ENCODE results near the gene UCHL3. TPM values are rescaled to one million over a fixed set of nuclear protein-coding genes. Genes with fewer than 3 reads are reported as not detected.

Gene UCHL3
- total RNA-seq, 1 experiment from 2014 or later, result 54.7 TPM

GRCh38 chr13:75620020-75620419, 70.4 kb downstream of the UCHL3 start:
- H3K4me3 ChIP-seq (ENCODE audit: low read depth, low read length, poor library complexity, severe bottlenecking), result no peak overlapping the region
- ChIA-PET CTCF (interaction anchor here (0.6 kb wide), 1 partner anchor 836 kb away, joined by 5 read pairs; no protein-coding TSS in a partner anchor), POLR2A (ENCODE audit: low non-redundant PET) (no interaction called here)
- TF ChIP-seq EZH2 (IDR thresholded peaks at IDR 0.05; ENCODE audit: borderline replicate concordance, low read depth, low read length, poor library complexity, severe bottlenecking) (no peak), CTCF (conservative IDR thresholded peaks at IDR 0.05; ENCODE audit: low read depth, low read length) (no peak)
- intact Hi-C loops (cut with micrococcal nuclease; ENCODE audit: unreplicated experiment), result no loop called here
- no peak overlapping the region for H3K27ac ChIP-seq (ENCODE audit: low read depth, low read length, poor library complexity, severe bottlenecking)
- peaks cover 6% of the 10 kb centered on the region for H3K4me1 ChIP-seq (ENCODE audit: insufficient read depth, low read length, poor library complexity, severe bottlenecking)
- H3K36me3 ChIP-seq (ENCODE audit: insufficient read depth, low read length, poor library complexity, severe bottlenecking), result no peaks in the 10 kb centered on the region
- no peak for DNase-seq (ENCODE audit: low spot score)
- no TSS peak for BruUV-seq (replicated peaks)
- no peaks in the 10 kb centered on the region for H3K9me3 ChIP-seq (ENCODE audit: low read depth, low read length, poor library complexity, severe bottlenecking)
- no peaks in the 10 kb centered on the region for H3K27me3 ChIP-seq (replicated peaks; ENCODE audit: insufficient read depth, low read depth, low read length, poor library complexity)

GRCh38 chr13:75621147-75621546, 71.6 kb downstream of the UCHL3 start:
- H3K4me3 ChIP-seq (ENCODE audit: low read depth, low read length, poor library complexity, severe bottlenecking), result no peak overlapping the region
- DNase-seq (ENCODE audit: low spot score), result peak; percentile 43
- H3K27ac ChIP-seq (ENCODE audit: low read depth, low read length, poor library complexity, severe bottlenecking), result peak overlapping the region; percentile 0
- H3K4me1 ChIP-seq (ENCODE audit: insufficient read depth, low read length, poor library complexity, severe bottlenecking), result peaks cover 6% of the 10 kb centered on the region
- intact Hi-C loops (cut with micrococcal nuclease; ENCODE audit: unreplicated experiment), result no loop called here
- no TSS peak for BruUV-seq (replicated peaks)
- ChIA-PET POLR2A (ENCODE audit: low non-redundant PET) (no interaction called here), CTCF (no interaction called here)
- TF ChIP-seq EZH2 (IDR thresholded peaks at IDR 0.05; ENCODE audit: borderline replicate concordance, low read depth, low read length, poor library complexity, severe bottlenecking) (no peak), CTCF (conservative IDR thresholded peaks at IDR 0.05; ENCODE audit: low read depth, low read length) (no peak)
- H3K27me3 ChIP-seq (replicated peaks; ENCODE audit: insufficient read depth, low read depth, low read length, poor library complexity), result no peaks in the 10 kb centered on the region
- H3K9me3 ChIP-seq (ENCODE audit: low read depth, low read length, poor library complexity, severe bottlenecking), result no peaks in the 10 kb centered on the region
- no peaks in the 10 kb centered on the region for H3K36me3 ChIP-seq (ENCODE audit: insufficient read depth, low read length, poor library complexity, severe bottlenecking)

- intact Hi-C loops (cut with micrococcal nuclease; ENCODE audit: unreplicated experiment), result no loop called here
Measured at GRCh38 chr13:75628801-75629200, 79.2 kb downstream of the UCHL3 start.

More at GRCh38 chr13:75628801-75629200, 79.2 kb downstream of the UCHL3 start:
- Histone ChIP-seq H3K4me3 (ENCODE audit: low read depth, low read length, poor library complexity, severe bottlenecking) (no peak overlapping the region), H3K27me3 (replicated peaks; ENCODE audit: insufficient read depth, low read depth, low read length, poor library complexity) (no peaks in the 10 kb centered on the region), H3K9me3 (ENCODE audit: low read depth, low read length, poor library complexity, severe bottlenecking) (no peaks in the 10 kb centered on the region), H3K36me3 (ENCODE audit: insufficient read depth, low read length, poor library complexity, severe bottlenecking) (no peaks in the 10 kb centered on the region), H3K27ac (ENCODE audit: low read depth, low read length, poor library complexity, severe bottlenecking) (no peak overlapping the region), H3K4me1 (ENCODE audit: insufficient read depth, low read length, poor library complexity, severe bottlenecking) (no peaks in the 10 kb centered on the region)
- ChIA-PET POLR2A (ENCODE audit: low non-redundant PET) (no interaction called here), CTCF (no interaction called here)
- no peak for TF ChIP-seq CTCF (conservative IDR thresholded peaks at IDR 0.05; ENCODE audit: low read depth, low read length)
- no peak for TF ChIP-seq EZH2 (IDR thresholded peaks at IDR 0.05; ENCODE audit: borderline replicate concordance, low read depth, low read length, poor library complexity, severe bottlenecking)
- peak; percentile 17 for DNase-seq (ENCODE audit: low spot score)
- no TSS peak for BruUV-seq (replicated peaks)
